Upper lobe of left lung (tissue), 4 donors: ENCODE measurements around the gene PLCB1.

Experiments used
- POLR2A ChIP-seq, 4 donors: fragments of 450-650 bp; IDR thresholded peaks; one replicate each; pipeline ENCODE4 v1.5.1; 2016 to 2017; ENCODE audit warnings: antibody characterized with exemption in 4 of 4, mild to moderate bottlenecking in 2 of 4
- TF ChIP-seq, protein P1 (sequence below), 6 experiments: fragments of 450-650 bp in 4 of 6; fragments of 200-600 bp in 2 of 6; sonication (generic) in 2 of 6; IDR thresholded peaks; one replicate each; pipeline ENCODE4 v1.5.1; 2016 to 2019; ENCODE audit warnings: antibody characterized with exemption in 6 of 6

DNA sequence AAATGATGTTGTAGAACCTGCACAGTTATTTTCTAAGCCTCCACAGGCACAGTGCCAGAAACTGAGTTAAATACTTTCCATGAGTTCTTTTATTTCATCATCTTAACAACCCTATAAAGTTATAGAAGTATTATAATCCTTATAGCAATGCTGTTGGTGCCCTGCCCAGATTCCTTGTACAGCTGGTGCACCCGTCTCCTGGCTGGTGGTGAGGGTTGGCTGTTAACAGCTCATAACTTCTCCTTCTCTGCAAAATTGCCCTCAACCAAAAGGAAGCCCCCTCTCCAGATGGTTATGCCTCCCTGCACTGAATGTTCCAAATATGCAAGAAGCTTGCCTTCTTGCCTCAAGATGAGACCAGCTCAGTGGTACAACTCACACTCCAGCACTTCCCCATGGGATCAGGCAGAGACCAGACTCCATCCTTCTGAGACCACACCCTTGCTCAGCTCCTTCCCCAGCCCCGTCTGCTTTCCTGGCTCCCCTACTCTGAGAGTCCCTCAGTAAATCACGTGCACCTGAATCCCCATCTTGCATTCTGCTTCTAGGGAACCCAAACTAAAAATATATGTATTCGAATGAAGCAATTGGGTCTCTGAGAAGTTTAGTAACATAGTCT lies 632.4 kb downstream of the PLCB1 start:
- TF ChIP-seq, protein P1, sequence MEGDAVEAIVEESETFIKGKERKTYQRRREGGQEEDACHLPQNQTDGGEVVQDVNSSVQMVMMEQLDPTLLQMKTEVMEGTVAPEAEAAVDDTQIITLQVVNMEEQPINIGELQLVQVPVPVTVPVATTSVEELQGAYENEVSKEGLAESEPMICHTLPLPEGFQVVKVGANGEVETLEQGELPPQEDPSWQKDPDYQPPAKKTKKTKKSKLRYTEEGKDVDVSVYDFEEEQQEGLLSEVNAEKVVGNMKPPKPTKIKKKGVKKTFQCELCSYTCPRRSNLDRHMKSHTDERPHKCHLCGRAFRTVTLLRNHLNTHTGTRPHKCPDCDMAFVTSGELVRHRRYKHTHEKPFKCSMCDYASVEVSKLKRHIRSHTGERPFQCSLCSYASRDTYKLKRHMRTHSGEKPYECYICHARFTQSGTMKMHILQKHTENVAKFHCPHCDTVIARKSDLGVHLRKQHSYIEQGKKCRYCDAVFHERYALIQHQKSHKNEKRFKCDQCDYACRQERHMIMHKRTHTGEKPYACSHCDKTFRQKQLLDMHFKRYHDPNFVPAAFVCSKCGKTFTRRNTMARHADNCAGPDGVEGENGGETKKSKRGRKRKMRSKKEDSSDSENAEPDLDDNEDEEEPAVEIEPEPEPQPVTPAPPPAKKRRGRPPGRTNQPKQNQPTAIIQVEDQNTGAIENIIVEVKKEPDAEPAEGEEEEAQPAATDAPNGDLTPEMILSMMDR (IDR thresholded peaks at IDR 0.05): no peak
- no peak for TF ChIP-seq POLR2A (IDR thresholded peaks at IDR 0.05)
